ENCODE data around the gene ATP8B4.

GRCh38 chr15:50030456-50030855, 88.6 kb downstream of the ATP8B4 start:
- TF ChIP-seq CTCF (conservative IDR thresholded peaks at IDR 0.05 in 1 of 2, IDR thresholded peaks at IDR 0.05 in 1 of 2; ENCODE audit: low read depth in 1 of 2, low read length in 2 of 2), result no peak
- no peak for TF ChIP-seq EZH2 (IDR thresholded peaks at IDR 0.05; ENCODE audit: low read length, missing control alignments)
